ENCODE results near the gene CIAPIN1. TPM values are rescaled to one million over a fixed set of nuclear protein-coding genes. Genes with fewer than 3 reads are reported as not detected.
A peak's percentile ranks its signal among the peaks of the same experiment; 100 is the strongest.

Gene CIAPIN1
- total RNA-seq, 1 experiment from 2014 or later: 46.4 TPM

DNA sequence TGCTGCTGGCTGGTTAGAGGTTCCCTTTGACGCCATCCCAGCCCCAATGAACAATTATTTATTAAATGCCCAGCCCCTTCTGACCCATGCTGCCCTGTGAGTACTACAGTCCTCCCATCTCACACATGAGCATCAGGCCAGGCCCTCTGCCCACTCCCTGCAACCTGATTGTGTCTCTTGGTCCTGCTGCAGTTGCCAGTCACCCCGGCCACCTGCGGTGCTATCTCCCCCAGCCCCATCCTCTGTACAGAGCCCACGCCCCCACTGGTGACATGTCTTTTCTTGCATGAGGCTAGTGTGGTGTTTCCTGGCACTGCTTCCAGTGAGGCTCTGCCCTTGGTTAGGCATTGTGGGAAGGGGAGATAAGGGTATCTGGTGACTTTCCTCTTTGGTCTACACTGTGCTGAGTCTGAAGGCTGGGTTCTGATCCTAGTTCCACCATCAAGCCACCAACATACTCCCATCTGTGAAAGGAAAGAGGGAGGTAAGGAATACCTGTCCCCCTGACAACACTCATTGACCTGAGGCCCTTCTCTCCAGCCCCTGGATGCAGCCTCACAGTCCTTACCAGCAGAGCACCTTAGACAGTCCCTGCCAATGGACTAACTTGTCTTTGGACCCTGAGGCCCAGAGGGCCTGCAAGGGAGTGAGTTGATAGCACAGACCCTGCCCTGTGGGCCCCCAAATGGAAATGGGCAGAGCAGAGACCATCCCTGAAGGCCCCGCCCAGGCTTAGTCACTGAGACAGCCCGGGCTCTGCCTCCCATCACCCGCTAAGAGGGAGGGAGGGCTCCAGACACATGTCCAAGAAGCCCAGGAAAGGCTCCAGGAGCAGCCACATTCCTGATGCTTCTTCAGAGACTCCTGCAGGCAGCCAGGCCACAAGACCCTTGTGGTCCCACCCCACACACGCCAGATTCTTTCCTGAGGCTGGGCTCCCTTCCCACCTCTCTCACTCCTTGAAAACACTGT, 63.6 kb downstream of the CIAPIN1 start:
- no peak for DNase-seq (ENCODE audit: low spot score)

- no peak for DNase-seq (ENCODE audit: low spot score)
Observed at GRCh38 chr16:57382535-57383275, 64.5 kb downstream of the CIAPIN1 start.

DNA sequence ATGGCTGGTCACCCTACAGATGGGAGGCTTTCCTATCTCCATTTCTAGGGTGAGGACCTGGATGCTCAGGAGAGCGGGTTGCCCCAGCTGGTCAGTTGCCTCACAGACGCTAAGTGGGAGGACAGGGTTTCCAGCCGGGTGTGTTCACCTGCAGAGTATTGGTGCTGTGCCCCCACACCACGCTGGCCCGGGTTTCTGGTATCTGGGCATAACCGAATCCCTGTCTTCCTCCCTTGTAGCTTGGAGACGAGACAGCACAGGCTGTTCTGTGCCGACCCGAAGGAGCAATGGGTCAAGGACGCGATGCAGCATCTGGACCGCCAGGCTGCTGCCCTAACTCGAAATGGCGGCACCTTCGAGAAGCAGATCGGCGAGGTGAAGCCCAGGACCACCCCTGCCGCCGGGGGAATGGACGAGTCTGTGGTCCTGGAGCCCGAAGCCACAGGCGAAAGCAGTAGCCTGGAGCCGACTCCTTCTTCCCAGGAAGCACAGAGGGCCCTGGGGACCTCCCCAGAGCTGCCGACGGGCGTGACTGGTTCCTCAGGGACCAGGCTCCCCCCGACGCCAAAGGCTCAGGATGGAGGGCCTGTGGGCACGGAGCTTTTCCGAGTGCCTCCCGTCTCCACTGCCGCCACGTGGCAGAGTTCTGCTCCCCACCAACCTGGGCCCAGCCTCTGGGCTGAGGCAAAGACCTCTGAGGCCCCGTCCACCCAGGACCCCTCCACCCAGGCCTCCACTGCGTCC, 65.2 kb downstream of the CIAPIN1 start:
- no peak for DNase-seq (ENCODE audit: low spot score)

DNA sequence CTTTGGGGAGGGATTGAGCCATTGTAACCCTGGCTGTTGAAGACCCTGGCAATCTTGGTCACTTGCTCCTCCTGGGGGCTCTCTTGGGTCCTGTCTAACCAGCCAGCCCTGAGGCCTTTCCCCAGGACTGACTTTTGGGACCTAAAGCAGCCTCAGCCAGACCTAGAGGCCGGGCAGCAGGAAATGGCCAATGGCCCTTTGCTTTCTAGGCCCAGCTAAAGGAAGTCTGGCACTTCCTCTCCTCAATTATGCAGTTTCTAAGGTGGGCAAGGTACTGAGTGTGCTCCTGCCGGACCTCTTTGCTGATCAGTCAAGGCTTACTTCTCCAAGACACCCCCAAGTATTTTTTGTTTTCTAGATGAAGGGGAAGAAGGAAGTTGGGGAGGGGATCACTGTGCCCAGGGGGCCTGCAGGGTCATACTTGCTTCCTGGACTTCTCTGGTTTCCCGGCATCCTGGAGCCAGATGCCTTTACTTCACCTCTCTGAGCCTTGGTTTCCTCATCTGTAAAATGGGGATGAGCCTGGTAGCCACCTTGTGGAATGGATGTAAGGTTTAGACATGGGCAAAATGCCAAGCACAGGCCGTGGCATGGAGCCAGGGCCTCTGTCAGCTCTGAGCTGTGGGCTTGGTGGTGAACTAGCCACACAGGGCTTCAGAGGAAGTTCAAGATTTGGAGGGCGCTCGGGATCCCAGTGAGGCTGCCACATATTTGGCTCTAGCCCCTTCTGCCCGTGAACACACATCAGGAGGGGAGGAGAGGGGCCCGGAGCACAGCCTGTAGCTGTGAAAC, 66.3 kb downstream of the CIAPIN1 start:
- DNase-seq (ENCODE audit: low spot score): peak; percentile 44

GRCh38 chr16:57379579-57379978, 67.6 kb downstream of the CIAPIN1 start:
- no peak for DNase-seq (ENCODE audit: low spot score)

Other genes starting within 250 kb of the CIAPIN1 start
- gene ARL2BP, start 202.1 kb downstream of the CIAPIN1 start, total RNA-seq (2014; rRNA removed; shearing (Covaris generic)): 6.8 and 10.5 TPM in 2 replicates
- gene PLLP, start 162.7 kb downstream of the CIAPIN1 start, total RNA-seq (2014; rRNA removed; shearing (Covaris generic)): 0.13 and 0.16 TPM in 2 replicates
- gene CCL22, start 88.6 kb downstream of the CIAPIN1 start, total RNA-seq (2014; rRNA removed; shearing (Covaris generic)): not detected in 2 replicates
- 0.23 and 0.57 TPM in 2 replicates for gene CX3CL1, start 74.9 kb downstream of the CIAPIN1 start, total RNA-seq (2014; rRNA removed; shearing (Covaris generic))
- gene CCL17, start 42.6 kb downstream of the CIAPIN1 start, total RNA-seq (2014; rRNA removed; shearing (Covaris generic)): not detected in 2 replicates
- 54.1 and 65.4 TPM in 2 replicates for gene COQ9, start 94 bp upstream of the CIAPIN1 start, total RNA-seq (2014; rRNA removed; shearing (Covaris generic))
- 151 and 174 TPM in 2 replicates for gene POLR2C, start 15.3 kb upstream of the CIAPIN1 start, total RNA-seq (2014; rRNA removed; shearing (Covaris generic))
- 118 and 122 TPM in 2 replicates for gene DOK4, start 39.1 kb upstream of the CIAPIN1 start, total RNA-seq (2014; rRNA removed; shearing (Covaris generic))
- 7.6 and 7.7 TPM in 2 replicates for gene CCDC102A, start 89.2 kb upstream of the CIAPIN1 start, total RNA-seq (2014; rRNA removed; shearing (Covaris generic))
- gene ADGRG5, start 95.3 kb upstream of the CIAPIN1 start, total RNA-seq (2014; rRNA removed; shearing (Covaris generic)): 3.1 and 5.1 TPM in 2 replicates
- gene ADGRG1, start 181.2 kb upstream of the CIAPIN1 start, total RNA-seq (2014; rRNA removed; shearing (Covaris generic)): 138 TPM in 2 replicates
- gene ADGRG3, start 220.9 kb upstream of the CIAPIN1 start, total RNA-seq (2014; rRNA removed; shearing (Covaris generic)): not detected in 2 replicates
- not detected in 2 replicates for gene DRC7, start 247.4 kb upstream of the CIAPIN1 start, total RNA-seq (2014; rRNA removed; shearing (Covaris generic))

Data from HT-29 (cell line).